Measurements from ENCODE around the gene SGSH.

The SGSH gene

GRCh38 chr17:80187090-80187489 is 33.0 kb downstream of the SGSH start:
- no peak overlapping the region for H3K9ac ChIP-seq (ENCODE audit: low read depth, low read length)
- no peak overlapping the region for H3K4me3 ChIP-seq (ENCODE audit: low read length)
- H3K4me1 ChIP-seq (ENCODE audit: insufficient read depth, low read length) = no peaks in the 10 kb centered on the region
- H3K9me3 ChIP-seq (ENCODE audit: insufficient read depth, low read depth, low read length) = no peaks in the 10 kb centered on the region
- H3K27me3 ChIP-seq (ENCODE audit: insufficient read depth, low read length) = no peaks in the 10 kb centered on the region
- H3K36me3 ChIP-seq (ENCODE audit: insufficient read depth, low read depth, low read length) = no peaks in the 10 kb centered on the region
- H3K27ac ChIP-seq (ENCODE audit: low read length) = no peak overlapping the region

GRCh38 chr17:80185968-80186367 is 34.2 kb downstream of the SGSH start:
- H3K4me1 ChIP-seq (ENCODE audit: insufficient read depth, low read length) = no peaks in the 10 kb centered on the region
- H3K4me3 ChIP-seq (ENCODE audit: low read length) = no peak overlapping the region
- no peak overlapping the region for H3K27ac ChIP-seq (ENCODE audit: low read length)
- no peaks in the 10 kb centered on the region for H3K9me3 ChIP-seq (ENCODE audit: insufficient read depth, low read depth, low read length)
- H3K27me3 ChIP-seq (ENCODE audit: insufficient read depth, low read length) = no peaks in the 10 kb centered on the region
- H3K36me3 ChIP-seq (ENCODE audit: insufficient read depth, low read depth, low read length) = no peaks in the 10 kb centered on the region
- no peak overlapping the region for H3K9ac ChIP-seq (ENCODE audit: low read depth, low read length)

GRCh38 chr17:80184423-80184714 is 35.8 kb downstream of the SGSH start:
- no peak overlapping the region for H3K9ac ChIP-seq (ENCODE audit: low read depth, low read length)

GRCh38 chr17:80183581-80184422 is 36.3 kb downstream of the SGSH start:
- no peaks in the 10 kb centered on the region for H3K27me3 ChIP-seq (ENCODE audit: insufficient read depth, low read length)
- H3K4me3 ChIP-seq (ENCODE audit: low read length) = no peak overlapping the region
- no peak overlapping the region for H3K9ac ChIP-seq (ENCODE audit: low read depth, low read length)
- H3K4me1 ChIP-seq (ENCODE audit: insufficient read depth, low read length) = no peaks in the 10 kb centered on the region
- H3K27ac ChIP-seq (ENCODE audit: low read length) = no peak overlapping the region
- H3K36me3 ChIP-seq (ENCODE audit: insufficient read depth, low read depth, low read length) = no peaks in the 10 kb centered on the region
- H3K9me3 ChIP-seq (ENCODE audit: insufficient read depth, low read depth, low read length) = no peaks in the 10 kb centered on the region

More at GRCh38 chr17:80184423-80184714, 35.8 kb downstream of the SGSH start:
- Histone ChIP-seq H3K4me3 (ENCODE audit: low read length) (no peak overlapping the region), H3K9me3 (ENCODE audit: insufficient read depth, low read depth, low read length) (no peaks in the 10 kb centered on the region), H3K27ac (ENCODE audit: low read length) (no peak overlapping the region), H3K4me1 (ENCODE audit: insufficient read depth, low read length) (no peaks in the 10 kb centered on the region), H3K36me3 (ENCODE audit: insufficient read depth, low read depth, low read length) (no peaks in the 10 kb centered on the region), H3K27me3 (ENCODE audit: insufficient read depth, low read length) (no peaks in the 10 kb centered on the region)

GRCh38 chr17:80182845-80183223 is 37.3 kb downstream of the SGSH start:
- Histone ChIP-seq H3K27ac (ENCODE audit: low read length) (no peak overlapping the region), H3K9ac (ENCODE audit: low read depth, low read length) (no peak overlapping the region), H3K4me1 (ENCODE audit: insufficient read depth, low read length) (no peaks in the 10 kb centered on the region), H3K9me3 (ENCODE audit: insufficient read depth, low read depth, low read length) (no peaks in the 10 kb centered on the region), H3K4me3 (ENCODE audit: low read length) (no peak overlapping the region), H3K27me3 (ENCODE audit: insufficient read depth, low read length) (no peaks in the 10 kb centered on the region), H3K36me3 (ENCODE audit: insufficient read depth, low read depth, low read length) (no peaks in the 10 kb centered on the region)

GRCh38 chr17:80182118-80182844 is 37.9 kb downstream of the SGSH start:
- Histone ChIP-seq H3K27ac (ENCODE audit: low read length) (no peak overlapping the region), H3K4me3 (ENCODE audit: low read length) (no peak overlapping the region), H3K9ac (ENCODE audit: low read depth, low read length) (no peak overlapping the region), H3K36me3 (ENCODE audit: insufficient read depth, low read depth, low read length) (no peaks in the 10 kb centered on the region), H3K4me1 (ENCODE audit: insufficient read depth, low read length) (no peaks in the 10 kb centered on the region), H3K9me3 (ENCODE audit: insufficient read depth, low read depth, low read length) (no peaks in the 10 kb centered on the region), H3K27me3 (ENCODE audit: insufficient read depth, low read length) (no peaks in the 10 kb centered on the region)

- Histone ChIP-seq H3K4me3 (ENCODE audit: low read length) (no peak overlapping the region), H3K9ac (ENCODE audit: low read depth, low read length) (no peak overlapping the region), H3K27ac (ENCODE audit: low read length) (no peak overlapping the region), H3K9me3 (ENCODE audit: insufficient read depth, low read depth, low read length) (no peaks in the 10 kb centered on the region), H3K36me3 (ENCODE audit: insufficient read depth, low read depth, low read length) (no peaks in the 10 kb centered on the region), H3K27me3 (ENCODE audit: insufficient read depth, low read length) (no peaks in the 10 kb centered on the region), H3K4me1 (ENCODE audit: insufficient read depth, low read length) (no peaks in the 10 kb centered on the region)
Observed at GRCh38 chr17:80181431-80181830, 38.7 kb downstream of the SGSH start.

GRCh38 chr17:80180192-80180591 is 39.9 kb downstream of the SGSH start:
- Histone ChIP-seq H3K4me1 (ENCODE audit: insufficient read depth, low read length) (no peaks in the 10 kb centered on the region), H3K4me3 (ENCODE audit: low read length) (no peak overlapping the region), H3K9ac (ENCODE audit: low read depth, low read length) (no peak overlapping the region), H3K9me3 (ENCODE audit: insufficient read depth, low read depth, low read length) (no peaks in the 10 kb centered on the region), H3K27me3 (ENCODE audit: insufficient read depth, low read length) (no peaks in the 10 kb centered on the region), H3K27ac (ENCODE audit: low read length) (no peak overlapping the region), H3K36me3 (ENCODE audit: insufficient read depth, low read depth, low read length) (no peaks in the 10 kb centered on the region)

GRCh38 chr17:80177986-80178595 is 42.0 kb downstream of the SGSH start:
- Histone ChIP-seq H3K4me1 (ENCODE audit: insufficient read depth, low read length) (no peaks in the 10 kb centered on the region), H3K9me3 (ENCODE audit: insufficient read depth, low read depth, low read length) (no peaks in the 10 kb centered on the region), H3K27me3 (ENCODE audit: insufficient read depth, low read length) (no peaks in the 10 kb centered on the region), H3K36me3 (ENCODE audit: insufficient read depth, low read depth, low read length) (no peaks in the 10 kb centered on the region), H3K27ac (ENCODE audit: low read length) (no peak overlapping the region), H3K9ac (ENCODE audit: low read depth, low read length) (no peak overlapping the region), H3K4me3 (ENCODE audit: low read length) (no peak overlapping the region)

GRCh38 chr17:80176757-80177156 is 43.4 kb downstream of the SGSH start:
- Histone ChIP-seq H3K4me1 (ENCODE audit: insufficient read depth, low read length) (no peaks in the 10 kb centered on the region), H3K27me3 (ENCODE audit: insufficient read depth, low read length) (no peaks in the 10 kb centered on the region), H3K9ac (ENCODE audit: low read depth, low read length) (no peak overlapping the region), H3K36me3 (ENCODE audit: insufficient read depth, low read depth, low read length) (no peaks in the 10 kb centered on the region), H3K4me3 (ENCODE audit: low read length) (no peak overlapping the region), H3K27ac (ENCODE audit: low read length) (no peak overlapping the region), H3K9me3 (ENCODE audit: insufficient read depth, low read depth, low read length) (no peaks in the 10 kb centered on the region)

- H3K9me3 ChIP-seq (ENCODE audit: insufficient read depth, low read depth, low read length) = no peaks in the 10 kb centered on the region
- no peaks in the 10 kb centered on the region for H3K27me3 ChIP-seq (ENCODE audit: insufficient read depth, low read length)
- no peaks in the 10 kb centered on the region for H3K36me3 ChIP-seq (ENCODE audit: insufficient read depth, low read depth, low read length)
Observed at GRCh38 chr17:80173916-80174315, 46.2 kb downstream of the SGSH start.

GRCh38 chr17:80173126-80173525 is 47.0 kb downstream of the SGSH start:
- H3K27ac ChIP-seq (ENCODE audit: low read length) = no peak overlapping the region
- no peaks in the 10 kb centered on the region for H3K4me1 ChIP-seq (ENCODE audit: insufficient read depth, low read length)
- H3K4me3 ChIP-seq (ENCODE audit: low read length) = no peak overlapping the region
- H3K27me3 ChIP-seq (ENCODE audit: insufficient read depth, low read length) = no peaks in the 10 kb centered on the region
- H3K9ac ChIP-seq (ENCODE audit: low read depth, low read length) = no peak overlapping the region
- no peaks in the 10 kb centered on the region for H3K36me3 ChIP-seq (ENCODE audit: insufficient read depth, low read depth, low read length)
- H3K9me3 ChIP-seq (ENCODE audit: insufficient read depth, low read depth, low read length) = no peaks in the 10 kb centered on the region

More at GRCh38 chr17:80173916-80174315, 46.2 kb downstream of the SGSH start:
- Histone ChIP-seq H3K27ac (ENCODE audit: low read length) (no peak overlapping the region), H3K9ac (ENCODE audit: low read depth, low read length) (no peak overlapping the region), H3K4me3 (ENCODE audit: low read length) (no peak overlapping the region), H3K4me1 (ENCODE audit: insufficient read depth, low read length) (no peaks in the 10 kb centered on the region)
